Keratinocyte (primary cell): ENCODE results near the gene PRR7.

Source experiments
- EZH2 ChIP-seq: IDR thresholded peaks from one replicate; pipeline ENCODE4 v1.6.1; 2012; ENCODE audit warnings: inconsistent platforms, mild to moderate bottlenecking, low read length, moderate library complexity
- TF ChIP-seq, protein P1 (sequence below), 3 experiments: IDR thresholded peaks in 1 of 3; conservative IDR thresholded peaks in 1 of 3; optimal IDR thresholded peaks in 1 of 3; 2 replicates in 2 of 3; 3 replicates in 1 of 3; pipeline versions ENCODE3 to v1.5.1; 2011; ENCODE audit warnings: low read length in 3 of 3, mild to moderate bottlenecking in 3 of 3, moderate library complexity in 2 of 3, control low read depth in 1 of 3, inconsistent platforms in 1 of 3; ENCODE audit not compliant: insufficient read depth in 2 of 3; ENCODE audit errors: extremely low read depth in 1 of 3

DNA sequence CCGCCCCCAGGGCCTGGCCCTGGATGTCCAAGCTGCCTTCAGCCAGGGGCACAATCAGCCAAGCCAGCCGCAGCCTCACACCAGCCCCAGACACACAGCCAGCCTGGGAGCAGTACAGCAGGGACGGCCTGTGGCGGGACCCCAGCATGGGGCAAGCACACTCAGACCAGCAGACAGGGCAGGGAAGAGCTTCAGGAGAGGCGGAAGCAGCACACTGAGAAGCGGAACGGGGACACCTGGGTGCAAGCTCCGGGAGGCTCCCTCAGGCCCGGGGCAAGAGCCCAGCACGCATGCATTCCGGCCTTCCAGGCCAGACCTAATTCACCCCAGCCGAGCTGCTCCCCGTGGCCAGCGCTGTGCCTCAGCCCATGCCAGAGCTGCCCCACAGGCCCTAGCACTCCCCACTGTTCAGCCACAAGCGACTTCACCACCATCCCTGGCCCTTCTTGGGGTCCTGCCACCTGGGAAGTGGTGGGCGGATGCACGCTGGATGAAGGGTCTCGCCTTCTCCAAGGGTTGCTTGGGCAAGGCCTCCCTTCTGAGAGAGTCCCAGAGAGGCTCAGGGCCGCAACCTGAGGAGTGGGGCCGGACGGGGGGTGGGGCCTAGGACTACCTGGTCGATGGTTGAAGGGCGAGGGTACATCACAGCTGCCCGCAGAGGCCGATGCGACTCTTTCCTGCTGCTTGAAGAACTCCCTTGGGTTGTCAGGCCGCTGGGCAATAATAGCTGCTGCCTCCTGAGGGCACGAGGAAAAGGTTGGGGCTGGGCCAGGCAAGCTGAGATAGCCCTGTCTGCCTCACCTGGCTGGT is 13.4 kb downstream of the PRR7 start:
- TF ChIP-seq, protein P1, sequence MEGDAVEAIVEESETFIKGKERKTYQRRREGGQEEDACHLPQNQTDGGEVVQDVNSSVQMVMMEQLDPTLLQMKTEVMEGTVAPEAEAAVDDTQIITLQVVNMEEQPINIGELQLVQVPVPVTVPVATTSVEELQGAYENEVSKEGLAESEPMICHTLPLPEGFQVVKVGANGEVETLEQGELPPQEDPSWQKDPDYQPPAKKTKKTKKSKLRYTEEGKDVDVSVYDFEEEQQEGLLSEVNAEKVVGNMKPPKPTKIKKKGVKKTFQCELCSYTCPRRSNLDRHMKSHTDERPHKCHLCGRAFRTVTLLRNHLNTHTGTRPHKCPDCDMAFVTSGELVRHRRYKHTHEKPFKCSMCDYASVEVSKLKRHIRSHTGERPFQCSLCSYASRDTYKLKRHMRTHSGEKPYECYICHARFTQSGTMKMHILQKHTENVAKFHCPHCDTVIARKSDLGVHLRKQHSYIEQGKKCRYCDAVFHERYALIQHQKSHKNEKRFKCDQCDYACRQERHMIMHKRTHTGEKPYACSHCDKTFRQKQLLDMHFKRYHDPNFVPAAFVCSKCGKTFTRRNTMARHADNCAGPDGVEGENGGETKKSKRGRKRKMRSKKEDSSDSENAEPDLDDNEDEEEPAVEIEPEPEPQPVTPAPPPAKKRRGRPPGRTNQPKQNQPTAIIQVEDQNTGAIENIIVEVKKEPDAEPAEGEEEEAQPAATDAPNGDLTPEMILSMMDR (optimal IDR thresholded peaks at IDR 0.05 in 1 of 3, IDR thresholded peaks at IDR 0.05 in 1 of 3, conservative IDR thresholded peaks at IDR 0.05 in 1 of 3; ENCODE audit: extremely low read depth in 1 of 3, insufficient read depth in 2 of 3, low read length in 3 of 3) = no peak
- TF ChIP-seq EZH2 = no peak
